Activated gamma-delta T cell treated with anti-CD3 and anti-CD28 coated beads, Interleukin-2, amount 50 U/mL, for 16 hours (primary cell): Measurements from ENCODE around the gene PLVAP.
"Not testable (repeated sequence)": the region's sequence is repeated elsewhere in the genome, so short reads cannot be mapped to it uniquely, and the experiment has no call there.

Experiments used
- DNase-seq: peaks from one replicate; pipeline ENCODE4 v3.0.0-alpha.2; 2020; ENCODE audit warnings: low read depth

PLVAP gene

DNA sequence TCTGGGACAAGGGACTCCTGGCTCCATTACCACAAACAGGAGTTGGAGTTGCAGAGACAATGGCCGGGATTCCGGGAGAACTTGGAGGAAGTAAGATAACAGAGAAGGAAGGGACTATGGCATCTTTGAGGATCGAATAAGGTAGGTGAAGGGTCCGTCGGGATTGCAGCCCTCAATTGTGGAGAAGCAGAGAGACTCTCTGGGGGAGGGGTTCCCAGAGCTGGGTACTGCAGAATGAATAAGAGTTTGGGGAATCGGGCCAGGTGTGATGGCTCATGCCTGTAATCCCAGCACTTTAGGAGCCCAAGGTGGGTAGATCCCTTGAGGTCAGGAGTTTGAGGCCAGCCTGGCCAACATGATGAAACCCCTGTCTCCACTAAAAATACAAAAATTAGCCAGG is 24.5 kb upstream of the PLVAP start:
- DNase-seq = no peak

DNA sequence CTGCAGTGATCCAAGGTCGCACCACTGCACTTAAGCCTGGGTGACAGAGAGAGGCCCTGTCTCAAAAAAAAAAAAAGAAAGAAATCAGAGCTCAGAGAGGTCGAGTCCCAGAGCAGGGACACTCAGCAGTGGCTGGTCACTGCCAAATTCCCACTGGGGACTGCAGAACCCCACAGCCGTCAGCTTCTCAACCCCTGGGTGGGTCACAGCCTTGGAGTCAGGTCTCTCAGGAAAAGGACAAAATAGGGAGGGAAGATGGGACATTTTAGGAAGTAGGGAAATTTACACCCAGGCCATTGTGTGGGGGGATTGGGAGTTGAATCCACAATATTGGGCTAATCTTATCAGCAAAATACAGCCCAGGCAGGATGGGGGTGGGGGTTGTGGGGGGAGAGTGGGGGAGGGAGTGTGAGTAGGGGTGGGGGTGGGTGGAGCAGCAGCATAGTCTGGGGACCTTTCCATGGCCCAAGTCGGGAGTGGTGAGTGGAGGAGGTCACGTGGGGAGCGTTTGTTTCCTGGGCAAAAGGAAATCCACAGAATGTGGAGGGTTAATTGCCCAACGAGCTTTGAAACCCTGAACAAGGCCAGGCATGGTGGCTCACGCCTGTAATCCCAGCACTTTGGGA is 21.9 kb upstream of the PLVAP start:
- DNase-seq = no peak

DNA sequence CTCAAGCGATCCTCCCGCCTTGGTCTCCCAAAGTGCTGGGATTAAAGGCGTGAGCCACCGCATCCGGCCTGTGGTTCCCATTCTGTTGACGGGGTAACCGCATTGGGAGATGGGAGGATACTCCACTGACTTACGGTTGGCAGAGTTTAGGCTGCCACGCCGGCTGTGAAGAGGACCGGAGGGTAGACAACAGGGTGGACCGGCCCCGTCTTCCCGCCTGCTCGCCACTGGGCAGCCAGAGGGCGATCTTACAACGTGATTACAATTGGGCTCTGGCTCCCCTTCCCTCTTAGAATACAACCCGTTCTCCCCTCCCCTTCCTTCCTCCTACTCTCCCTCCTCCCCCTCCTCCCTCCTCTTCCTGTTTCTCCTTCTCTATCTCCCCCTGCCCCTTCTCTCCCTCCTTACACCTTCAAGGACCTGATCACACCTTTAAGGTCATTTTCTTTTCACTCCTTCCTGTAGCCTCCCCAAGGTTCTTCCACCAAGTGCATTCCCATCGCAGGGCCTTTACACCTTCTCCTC is 17.8 kb upstream of the PLVAP start:
- DNase-seq = no peak

DNA sequence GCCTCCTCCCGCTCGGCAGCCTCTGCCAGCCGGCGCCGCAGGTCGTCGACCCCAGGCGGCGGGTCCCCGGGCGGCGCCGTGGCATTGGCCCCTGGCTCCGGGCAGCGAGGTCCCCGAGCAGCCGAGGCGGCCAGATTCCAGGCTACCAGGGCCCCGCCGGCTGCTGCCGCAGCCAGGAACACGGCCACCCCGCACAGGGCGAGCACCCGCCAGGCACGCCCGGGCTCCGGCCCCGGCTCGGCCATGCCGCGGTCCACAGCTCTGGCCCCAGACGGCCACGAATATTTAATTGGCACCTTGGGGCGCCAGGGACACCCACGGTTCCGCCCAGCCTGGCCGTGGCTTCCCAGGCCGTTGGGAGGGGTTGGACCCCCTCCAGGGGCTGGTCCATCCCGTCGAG is 16.8 kb upstream of the PLVAP start, which contains the start of gene CCDC194:
Gene CCDC194 (minus strand): TSS at position 283 of the 400 bp plus-strand sequence. CDS start 38 bp downstream, at position 245.
- DNase-seq = no peak

DNA sequence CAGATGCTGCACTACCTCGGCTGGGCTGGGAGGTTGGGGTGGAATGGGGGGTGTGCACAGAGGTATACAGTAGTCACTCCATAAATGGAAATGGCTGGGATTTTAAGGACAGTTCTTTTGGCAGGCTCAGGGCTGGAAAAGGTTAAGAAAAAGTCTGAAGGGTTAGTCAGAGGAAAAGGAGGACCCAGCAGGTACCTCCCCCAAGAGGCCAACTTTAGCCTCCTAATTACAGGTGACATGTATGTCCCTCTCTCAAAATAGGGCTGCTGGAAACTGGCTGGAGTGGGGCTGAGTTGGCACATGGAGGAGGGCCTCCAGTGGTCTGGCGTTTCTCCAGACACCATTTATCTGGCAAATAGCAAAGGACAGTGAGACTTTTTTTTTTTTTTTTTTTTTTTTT is 15.9 kb upstream of the PLVAP start:
- DNase-seq = no peak

DNA sequence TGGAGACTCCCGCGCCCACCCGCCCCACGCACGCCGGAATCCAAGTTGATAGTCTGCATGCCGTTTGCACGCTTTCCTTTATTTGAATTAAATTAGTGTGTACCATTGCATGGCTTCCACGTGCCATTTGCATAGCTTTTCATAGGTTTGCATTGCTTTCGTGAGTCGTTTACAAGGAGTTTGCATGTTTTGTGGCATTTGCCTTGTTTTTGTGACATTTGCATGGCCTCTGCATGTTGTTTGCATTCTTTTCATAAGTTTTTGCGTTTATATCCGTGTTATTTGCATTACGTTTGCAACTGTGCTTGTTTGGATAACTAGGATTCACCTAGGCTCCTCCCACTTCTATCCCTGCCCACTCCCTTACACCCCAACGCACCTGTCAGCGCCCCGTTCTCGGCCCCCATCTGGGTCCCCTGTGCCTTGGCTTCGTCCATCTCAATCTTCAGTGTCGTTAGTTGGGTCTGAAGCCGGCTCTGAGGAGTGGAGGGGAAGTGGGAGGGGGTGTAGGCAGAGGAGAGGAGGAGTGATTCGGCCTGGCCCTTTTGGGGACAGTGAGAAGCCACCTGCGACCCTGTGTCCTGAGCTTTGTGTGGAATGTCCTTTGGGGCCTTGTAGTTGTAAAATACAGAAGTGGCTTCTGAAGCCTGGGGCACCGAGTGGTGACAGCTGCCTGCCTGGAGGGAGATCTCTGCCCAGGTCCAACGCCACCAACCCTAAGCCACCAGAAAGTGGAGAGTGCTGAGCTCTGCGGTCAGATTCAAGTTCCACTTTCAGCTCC is 14.4 kb upstream of the PLVAP start:
- DNase-seq = no peak

DNA sequence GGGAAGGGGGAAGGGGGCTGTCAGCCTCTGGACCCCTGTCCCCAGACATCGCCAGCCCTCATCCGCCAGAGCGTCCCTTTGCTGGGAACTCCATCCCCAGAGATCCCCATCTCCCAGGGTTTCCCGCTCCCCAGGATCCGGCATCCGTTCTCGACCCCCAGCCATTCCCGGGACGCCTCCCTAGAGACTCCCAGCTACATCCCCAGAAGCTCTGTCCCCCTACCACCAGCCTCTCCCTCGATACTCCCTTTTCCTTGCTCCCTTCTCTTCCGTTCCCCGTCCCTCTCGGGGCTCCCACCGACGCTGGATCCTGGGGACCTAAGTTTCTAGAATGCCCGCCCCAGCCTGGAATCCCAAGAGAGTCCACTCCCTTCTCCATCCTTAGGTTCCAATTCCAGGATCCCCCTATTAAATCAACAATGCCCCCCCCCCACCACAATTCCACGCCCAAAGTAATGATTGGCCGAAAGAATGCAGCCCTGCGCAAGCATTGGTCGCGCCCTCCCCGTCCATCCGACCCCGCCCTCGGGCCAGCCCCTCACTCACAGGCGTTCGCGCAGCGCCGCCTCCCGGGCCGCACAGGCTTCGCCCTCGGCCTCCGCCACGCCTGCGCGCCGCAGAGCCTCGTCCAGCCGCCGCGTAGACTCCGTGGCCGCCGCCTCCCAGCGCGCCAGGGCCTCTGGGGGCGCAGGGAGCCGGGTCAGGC is 13.7 kb upstream of the PLVAP start:
- DNase-seq = peak; percentile 91

DNA sequence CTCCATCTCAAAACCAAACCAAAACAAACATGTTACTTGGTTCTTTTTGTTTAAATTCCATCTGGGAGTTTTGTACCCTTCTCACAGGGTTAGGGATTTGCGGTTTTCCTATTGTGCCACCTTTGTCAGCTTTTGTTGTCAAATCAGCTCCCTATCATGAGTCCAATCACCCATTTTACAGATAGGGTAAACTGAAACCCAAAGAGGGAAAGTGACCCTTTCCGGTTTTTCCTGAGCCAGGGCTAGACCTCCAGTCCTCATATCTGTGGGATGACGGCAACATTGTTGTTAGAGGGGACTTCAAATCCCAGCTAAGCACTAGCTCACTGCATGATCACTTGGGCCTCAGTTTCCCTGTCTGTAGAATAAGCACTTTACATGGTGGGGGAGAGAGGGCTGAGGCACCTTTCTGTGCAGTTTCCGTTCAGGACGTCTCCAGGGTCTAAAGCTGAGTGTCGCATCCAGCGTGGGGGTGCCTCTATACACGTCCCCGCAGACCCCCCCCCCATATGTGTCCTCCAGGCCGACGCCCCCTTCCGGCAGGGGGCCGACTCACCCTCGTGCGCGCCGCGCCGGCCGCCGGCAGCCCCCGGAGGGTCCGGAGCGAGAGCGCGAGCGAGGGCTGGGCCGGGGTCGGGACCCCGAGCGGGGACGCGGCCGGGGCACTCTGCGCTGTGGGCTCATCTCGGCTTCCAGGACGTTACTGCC is 13.0 kb upstream of the PLVAP start:
- no peak for DNase-seq

DNA sequence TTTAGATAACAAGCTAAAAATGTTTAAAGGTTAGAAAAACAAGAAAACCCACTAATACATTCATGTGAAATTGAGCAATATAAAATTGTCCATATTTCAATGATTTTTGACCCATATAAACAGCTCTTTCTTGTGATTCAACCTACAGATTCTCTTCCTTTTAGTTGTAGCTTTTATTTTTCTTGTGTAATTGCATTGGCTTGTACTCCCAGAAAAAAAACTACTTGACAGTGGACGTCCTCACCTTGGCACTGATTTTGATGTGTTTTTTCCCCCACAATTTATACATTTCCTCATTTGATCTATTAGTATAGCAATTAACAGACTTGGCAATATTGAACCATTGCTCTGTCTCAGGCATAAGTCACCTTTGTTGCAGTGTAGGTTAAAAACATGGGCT is 12.1 kb upstream of the PLVAP start:
- no peak for DNase-seq

DNA sequence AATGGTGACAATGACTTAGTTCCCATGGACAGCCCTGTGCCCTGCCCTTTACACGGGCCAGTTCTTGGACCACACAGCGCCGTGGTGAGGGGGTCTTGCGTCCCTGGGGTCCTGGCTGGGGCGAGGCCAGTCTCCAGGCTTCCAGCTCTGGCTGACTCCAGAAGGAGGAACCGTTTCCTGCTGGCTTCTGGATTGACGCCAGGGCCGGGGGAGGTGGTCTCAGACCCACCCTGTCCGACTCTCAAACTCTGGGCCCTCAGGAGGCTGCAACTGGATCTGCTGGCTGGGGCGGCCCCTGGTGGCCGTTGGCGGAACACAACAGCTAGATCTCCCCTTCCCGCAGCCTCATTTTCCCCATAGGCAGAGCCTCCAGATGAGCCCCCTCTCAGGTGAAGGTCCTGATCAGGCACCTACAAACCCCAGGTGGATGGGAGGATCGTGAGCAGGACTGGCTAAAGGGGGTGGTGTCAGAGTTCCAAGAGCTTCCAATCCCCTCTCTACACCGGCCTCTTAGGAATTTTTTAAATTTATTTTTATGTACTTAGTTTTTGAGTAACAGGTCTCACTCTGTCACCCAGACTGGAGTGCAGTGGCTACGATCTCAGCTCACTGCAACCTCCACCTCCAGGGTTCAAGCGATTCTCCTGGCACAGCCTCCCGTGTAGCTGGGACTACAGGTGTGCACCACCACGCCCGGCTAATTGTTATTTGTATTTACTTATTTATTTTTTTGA is 8.9 kb upstream of the PLVAP start:
- peak; percentile 38 for DNase-seq

DNA sequence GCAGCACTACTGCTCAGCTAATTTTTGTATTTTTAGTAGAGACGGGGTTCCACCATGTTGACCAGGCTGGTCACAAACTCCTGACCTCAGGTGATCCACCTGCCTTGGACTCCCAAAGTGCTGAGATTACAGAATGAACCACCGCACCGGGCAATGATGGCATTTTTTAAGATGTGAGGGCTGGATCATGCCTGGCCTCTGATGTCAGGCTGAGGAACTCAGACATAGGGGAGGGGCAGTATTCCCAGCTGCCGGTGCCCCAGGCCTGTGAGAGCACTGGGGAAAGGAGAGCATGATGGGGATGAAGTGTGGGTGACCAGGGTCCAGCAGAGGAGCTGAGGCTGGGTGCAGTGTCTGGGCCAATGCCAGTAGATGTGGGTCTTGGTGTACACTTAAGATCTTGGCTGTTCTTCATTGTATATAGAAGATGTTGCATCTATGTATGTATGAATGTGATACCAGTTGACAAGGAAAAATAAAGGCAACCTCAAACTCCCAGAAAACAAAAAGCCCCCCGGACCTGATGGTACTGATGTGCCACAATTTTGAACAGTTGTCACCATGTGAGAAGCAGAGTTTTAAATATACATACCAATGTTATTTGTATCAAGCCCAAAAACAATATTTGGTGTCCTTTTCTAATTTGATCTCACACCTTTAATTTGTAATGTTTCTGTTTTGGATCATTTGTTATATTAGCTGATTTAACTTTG is 3.4 kb upstream of the PLVAP start:
- no peak for DNase-seq

DNA sequence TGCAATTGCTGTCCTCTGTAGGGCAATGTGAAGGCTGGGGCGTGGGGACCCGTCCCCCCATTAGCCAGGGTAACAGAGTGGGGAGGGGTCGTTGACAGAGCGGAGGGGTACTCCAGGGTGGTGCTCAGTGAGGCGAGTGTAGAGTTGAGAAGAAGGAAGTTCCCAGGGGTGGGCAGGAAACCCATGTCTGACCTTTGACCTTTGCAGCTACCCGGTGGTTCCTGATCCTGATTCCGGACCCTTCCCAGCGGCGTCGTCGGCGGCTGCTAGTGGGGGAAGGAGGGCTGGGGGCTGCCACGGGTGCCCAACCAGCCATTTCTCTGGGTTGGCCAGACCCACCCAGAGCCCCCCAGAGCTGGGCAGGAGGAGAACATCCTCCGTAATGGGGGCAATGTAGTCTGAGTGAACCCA is 2.1 kb upstream of the PLVAP start:
- DNase-seq = no peak

DNA sequence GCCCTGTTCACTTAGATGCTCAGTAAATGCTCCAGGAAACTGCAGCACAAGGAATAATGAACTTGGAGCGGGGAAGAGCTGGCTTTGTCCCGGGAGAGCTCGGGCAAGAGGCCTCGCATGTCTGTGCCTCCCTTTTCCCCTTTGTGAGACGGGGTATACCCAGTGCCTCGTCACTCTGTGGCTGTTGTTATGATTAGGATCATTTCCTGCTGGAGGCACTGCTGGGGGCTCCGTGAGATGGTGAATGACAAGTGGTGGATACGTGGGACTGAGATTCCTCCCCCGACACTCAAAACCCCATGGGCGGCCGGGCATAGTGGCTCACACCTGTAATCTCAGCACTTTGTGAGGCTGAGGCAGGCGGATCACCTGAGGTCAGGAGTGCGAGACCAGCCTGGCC is 1.1 kb upstream of the PLVAP start:
- no peak for DNase-seq

DNA sequence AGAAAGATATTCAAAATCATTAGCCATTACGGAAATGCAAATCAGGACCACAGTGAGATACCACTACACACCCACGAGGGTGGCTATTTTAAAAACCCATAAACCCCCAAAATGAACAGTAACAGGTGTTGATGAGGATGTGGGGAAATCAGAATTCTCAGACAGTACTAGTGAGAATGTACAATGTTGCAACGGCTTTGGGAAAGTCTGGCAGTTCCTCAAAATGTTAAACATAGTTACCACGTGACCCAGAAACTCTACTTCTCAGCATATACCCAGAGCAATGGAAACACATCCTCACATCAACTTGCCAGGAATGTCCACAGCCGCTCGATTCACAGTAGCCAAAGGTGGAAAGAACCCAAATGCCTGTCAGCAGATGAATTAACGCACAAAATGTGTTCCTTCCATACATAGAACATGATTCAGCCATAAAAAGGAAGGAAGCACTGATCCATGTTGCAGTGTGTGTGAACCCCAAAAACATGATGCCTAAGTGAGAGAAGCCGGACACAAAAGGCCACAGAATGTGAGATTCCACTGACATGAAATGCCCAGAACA is 7.0 kb downstream of the PLVAP start:
- DNase-seq = no peak

DNA sequence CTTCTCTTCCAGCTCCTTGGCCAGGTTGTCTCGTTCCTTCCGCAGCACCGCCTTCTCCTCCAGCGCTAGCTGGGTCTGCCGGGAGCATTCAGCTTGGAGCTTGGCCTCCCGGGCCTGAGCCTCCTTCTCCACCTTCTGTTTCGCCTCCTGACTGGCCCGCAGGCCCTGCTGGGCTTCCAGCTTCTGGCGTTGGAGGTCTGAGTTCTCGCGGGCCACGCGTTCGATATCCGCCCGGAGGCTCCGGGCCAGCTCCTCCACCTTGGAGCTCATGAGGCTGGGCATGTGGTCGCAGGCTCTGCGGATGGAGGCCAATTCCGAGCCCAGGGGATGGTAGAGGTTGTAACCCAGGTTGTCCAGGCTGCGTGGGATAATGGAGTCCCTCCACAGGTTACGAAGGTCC is 11.8 kb downstream of the PLVAP start:
- no peak for DNase-seq

DNA sequence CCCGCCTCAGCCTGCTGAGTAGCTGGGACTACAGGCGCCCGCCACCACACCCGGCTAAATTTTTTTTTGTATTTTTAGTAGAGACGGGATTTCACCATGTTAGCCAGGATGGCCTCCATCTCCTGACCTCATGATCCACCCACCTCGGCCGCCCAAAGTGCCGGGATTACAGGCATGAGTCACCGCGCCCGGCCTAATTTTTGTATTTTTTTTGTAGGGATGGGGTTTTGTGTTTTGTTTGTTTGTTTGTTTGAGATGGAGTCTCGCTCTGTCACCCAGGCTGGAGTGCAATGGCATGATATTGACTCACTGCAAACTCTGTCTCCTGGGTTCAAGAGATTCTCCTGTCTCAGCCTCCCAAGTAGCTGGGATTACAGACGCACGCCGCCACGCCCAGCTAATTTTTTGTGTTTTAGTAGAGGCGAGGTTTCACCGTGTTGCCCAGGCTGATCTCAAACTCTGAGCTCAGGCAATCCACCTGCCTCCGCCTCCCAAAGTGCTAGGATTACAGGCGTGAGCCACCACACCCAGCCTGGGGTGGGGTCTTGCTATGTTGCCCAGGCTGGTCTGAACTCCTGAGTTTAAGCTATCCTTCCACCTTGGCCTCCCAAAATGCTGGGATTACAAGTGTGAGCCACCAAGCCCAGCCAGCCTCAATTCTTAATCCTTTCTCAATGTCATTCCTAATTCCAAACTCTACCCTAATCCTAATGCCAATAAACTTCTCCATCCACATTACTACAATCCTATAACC is 13.1 kb downstream of the PLVAP start:
- DNase-seq = not testable (repeated sequence)

DNA sequence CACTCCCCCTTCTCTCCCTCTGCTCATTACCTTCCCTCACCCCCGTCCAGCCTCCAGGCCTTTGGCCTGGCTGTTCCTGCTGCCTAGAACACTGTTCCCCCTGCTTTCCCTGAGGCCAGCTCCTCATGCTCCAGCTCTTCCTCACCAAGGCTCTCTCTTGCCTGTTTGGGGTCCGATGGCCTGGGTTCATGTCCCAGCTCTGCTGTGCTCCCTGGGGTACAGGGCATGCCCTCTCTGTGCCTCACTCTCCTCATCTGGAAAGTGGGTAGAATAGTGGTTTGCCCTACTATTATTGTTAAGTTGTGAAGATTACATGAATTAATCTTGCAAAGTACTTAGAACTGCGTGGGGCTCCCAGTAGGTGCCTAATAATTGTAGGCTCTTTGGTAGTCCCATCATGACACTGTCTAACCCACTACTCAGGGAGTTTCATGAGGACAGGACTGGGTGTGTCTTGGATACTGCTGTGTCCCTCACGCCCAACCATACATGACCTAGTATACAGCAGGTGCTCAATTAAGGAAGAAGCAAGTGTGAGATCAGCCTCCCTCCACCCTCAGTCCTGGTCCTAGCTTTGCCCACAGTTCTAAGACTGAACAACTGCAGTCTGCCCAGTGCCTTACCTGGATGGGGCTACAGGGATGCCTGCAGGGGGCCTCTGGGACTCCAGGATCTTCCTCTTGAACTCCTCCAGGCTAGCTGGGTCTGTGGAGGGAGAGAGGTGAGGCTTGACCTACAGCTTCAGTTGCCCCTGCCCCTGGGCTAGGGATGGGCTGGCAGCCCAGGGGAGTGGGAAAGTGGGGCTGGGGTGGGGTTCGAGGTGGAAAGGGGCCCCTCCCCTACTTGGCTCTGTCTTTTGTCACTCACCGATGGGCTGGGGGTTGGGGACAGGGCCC is 17.0 kb downstream of the PLVAP start:
- no peak for DNase-seq

DNA sequence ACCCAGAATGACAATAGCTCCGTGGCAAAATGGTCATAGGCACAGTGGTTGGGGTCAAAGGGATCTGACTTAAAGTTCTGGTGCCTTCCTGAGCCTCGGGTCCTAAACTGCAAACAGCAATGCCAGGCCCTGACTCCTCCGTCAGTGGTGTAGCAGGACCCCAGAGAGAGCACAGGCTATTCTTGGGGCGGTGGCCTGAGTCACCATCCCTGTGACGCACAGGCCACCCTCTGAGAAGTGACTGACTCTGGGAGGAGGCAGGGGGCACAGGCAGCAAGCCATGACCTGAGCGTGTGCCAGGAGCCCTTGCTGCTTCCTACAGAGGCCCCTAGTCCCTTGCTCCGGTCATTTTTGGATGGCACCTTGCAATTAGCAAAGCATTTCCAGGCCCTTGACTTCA is 18.7 kb downstream of the PLVAP start:
- DNase-seq = no peak

DNA sequence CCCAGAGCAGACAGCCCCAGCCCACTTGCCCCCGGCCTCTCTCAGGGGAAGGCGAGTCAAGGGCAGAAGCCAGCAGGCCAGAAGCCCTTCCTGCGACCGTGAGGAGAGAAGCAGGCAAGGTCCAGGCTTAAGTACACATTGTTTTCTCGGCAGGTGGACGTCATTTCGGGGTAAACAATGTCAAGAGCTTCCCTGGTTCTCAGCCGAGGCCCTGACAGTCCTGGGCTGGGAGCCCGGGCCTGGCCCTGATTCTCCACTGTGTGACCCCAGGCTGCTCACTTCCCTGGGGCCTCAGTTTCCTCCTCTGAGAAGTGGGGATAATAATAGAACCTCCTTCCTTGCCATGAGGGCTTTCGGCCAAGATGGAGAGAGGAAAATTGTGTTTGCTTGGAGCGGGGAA is 19.4 kb downstream of the PLVAP start:
- DNase-seq = no peak
